ENCODE measurements around the gene NUDT4. TPM values are rescaled to one million over a fixed set of nuclear protein-coding genes. Genes with fewer than 3 reads are reported as not detected.

Gene NUDT4
- total and polyA plus RNA-seq, 10 of the 15 experiments (the other 5 are each of a cell fraction or from before 2014, with no cell fraction given), result 26.6 to 91.6 (median 63.1) TPM

DNA sequence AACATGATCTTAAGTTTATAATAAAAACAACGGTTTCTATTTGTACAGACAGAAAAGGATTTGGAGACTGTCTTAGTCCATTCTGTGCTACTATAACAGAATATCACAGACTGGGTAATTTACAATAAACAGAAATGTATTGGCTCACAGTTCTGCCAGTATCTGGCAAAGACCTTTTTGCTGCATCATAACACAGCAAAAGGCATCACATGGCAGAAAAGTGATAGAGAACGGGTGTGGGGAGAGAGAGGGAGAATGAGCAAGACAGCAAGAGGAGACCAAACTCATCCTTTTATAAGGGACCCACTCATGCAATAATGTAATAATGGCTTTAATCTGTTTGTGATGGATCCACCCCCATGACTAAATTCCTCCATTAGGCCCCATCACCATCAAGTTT lies 17.0 kb upstream of the NUDT4 start (continued):
- no peak for TF ChIP-seq BMI1 (IDR thresholded peaks at IDR 0.05; ENCODE audit: borderline replicate concordance)
- no peak for TF ChIP-seq NFIC (IDR thresholded peaks at IDR 0.05; ENCODE audit: low read depth, low read length)

DNA sequence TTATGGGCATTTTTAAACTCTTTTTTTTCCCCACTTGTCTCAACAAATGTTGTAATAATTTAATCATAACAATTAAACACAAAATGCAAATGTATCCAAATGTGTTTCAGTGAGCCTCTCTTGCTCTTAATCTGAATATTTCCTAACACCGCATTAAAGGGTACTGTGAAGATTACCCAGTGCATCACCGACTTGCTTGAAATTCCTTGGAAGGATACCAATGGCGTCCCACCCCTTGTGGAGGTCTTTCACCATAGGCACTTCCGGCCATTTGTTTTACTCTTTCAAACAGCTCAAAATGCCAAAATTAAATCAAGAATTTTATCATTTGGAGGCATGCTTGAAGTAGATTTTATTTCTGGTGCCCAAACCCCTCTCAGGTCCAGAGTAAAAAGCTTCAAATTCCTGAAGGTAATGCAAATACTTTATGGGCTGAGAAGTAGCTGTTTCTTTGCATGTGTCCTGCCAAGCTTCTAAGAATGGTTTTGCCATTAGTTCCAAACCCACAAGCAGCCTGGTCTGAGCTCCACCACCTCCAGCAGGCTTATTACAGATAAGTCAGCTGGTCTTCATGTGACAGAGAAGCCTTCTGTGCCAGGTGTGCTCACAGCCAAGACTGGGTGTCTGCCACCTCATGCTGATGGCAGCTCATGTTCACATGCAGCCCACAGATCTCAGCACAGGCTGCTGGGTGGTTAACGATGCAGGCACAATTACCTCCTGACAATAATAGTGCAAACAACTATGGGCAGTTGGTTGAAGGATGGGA lies 16.4 kb upstream of the NUDT4 start:
- Histone ChIP-seq H4K20me1 (ENCODE audit: control insufficient read depth, insufficient read depth) (no peaks in the 10 kb centered on the region), H3K4me1 (ENCODE audit: control insufficient read depth, insufficient read depth, low read length) (peaks cover 24% of the 10 kb centered on the region), H3K9ac (ENCODE audit: control insufficient read depth, insufficient read depth, low read length) (no peak overlapping the region), H2AFZ (ENCODE audit: control insufficient read depth, low read depth, low read length) (no peak overlapping the region), H3K4me3 (no peak overlapping the region), H3K4me2 (ENCODE audit: control insufficient read depth, insufficient read depth) (no peak overlapping the region), H3K36me3 (ENCODE audit: control insufficient read depth in 2 of 2, insufficient read depth in 2 of 2, low read length in 1 of 2) (no peaks in the 10 kb centered on the region), H3K27me3 (replicated peaks in 1 of 2; ENCODE audit: control insufficient read depth in 2 of 2, insufficient read depth in 2 of 2, low read length in 1 of 2) (no peaks in the 10 kb centered on the region), H3K27ac (ENCODE audit: control insufficient read depth, insufficient read depth) (no peak overlapping the region), H3K9me3 (replicated peaks; ENCODE audit: control insufficient read depth, insufficient read depth, low read length) (no peaks in the 10 kb centered on the region), H3K79me2 (ENCODE audit: control insufficient read depth, insufficient read depth, low read length) (no peaks in the 10 kb centered on the region)
- ChIA-PET SMC1A (ENCODE audit: uncharacterized antibody, unreplicated experiment) (interaction anchor here (0.5 to 1.2 kb wide), 6 partner anchors 12 to 117 kb away, joined by 3 to 4 read pairs (median 3); no protein-coding TSS in a partner anchor), POLR2A (interaction anchor here (0.6 to 1.1 kb wide), 3 partner anchors 15 to 657 kb away, joined by 3 read pairs; no protein-coding TSS in a partner anchor), CTCF (interaction anchor here (0.8 to 1.0 kb wide), 4 partner anchors 12 to 65 kb away, joined by 3 read pairs; no protein-coding TSS in a partner anchor), RAD21 (ENCODE audit: unreplicated experiment) (interaction anchor here (0.7 to 1.4 kb wide), 2 partner anchors 12 to 23 kb away, joined by 3 read pairs; no protein-coding TSS in a partner anchor)
- ATAC-seq, result no peak
- 89% methylated on average over 5 of the region's 5 CpGs for WGBS (ENCODE audit: insufficient coverage, insufficient replicate concordance, low lambda C conversion rate, missing lambda C conversion rate)
- intact Hi-C loops (cut with micrococcal nuclease; ENCODE audit: unreplicated experiment) (no loop called here), in situ Hi-C loops (cut with MboI) (no loop called here)
- FAIRE-seq, result no peak
- DNase-seq (ENCODE audit: low read depth, low spot score), result no peak
- no TSS peak for BruUV-seq (replicated peaks)
- TF ChIP-seq FOS (IDR thresholded peaks at IDR 0.05; ENCODE audit: borderline replicate concordance, extremely low read depth, insufficient read length) (no peak), SIN3A (IDR thresholded peaks at IDR 0.05; ENCODE audit: low read depth, low read length) (no peak), SIX5 (IDR thresholded peaks at IDR 0.05; ENCODE audit: low read depth, low read length, severe bottlenecking) (no peak), POLR2AphosphoS2 (IDR thresholded peaks at IDR 0.05; ENCODE audit: low read depth, low read length) (no peak), MTA3 (IDR thresholded peaks at IDR 0.05; ENCODE audit: borderline replicate concordance, low read length) (no peak), EED (IDR thresholded peaks at IDR 0.05; ENCODE audit: low read depth) (no peak), RFX5 (IDR thresholded peaks at IDR 0.05; ENCODE audit: low read depth, low read length) (no peak), RCOR1 (conservative IDR thresholded peaks at IDR 0.05; ENCODE audit: low read depth, low read length) (no peak)
- TF ChIP-seq, protein P1, sequence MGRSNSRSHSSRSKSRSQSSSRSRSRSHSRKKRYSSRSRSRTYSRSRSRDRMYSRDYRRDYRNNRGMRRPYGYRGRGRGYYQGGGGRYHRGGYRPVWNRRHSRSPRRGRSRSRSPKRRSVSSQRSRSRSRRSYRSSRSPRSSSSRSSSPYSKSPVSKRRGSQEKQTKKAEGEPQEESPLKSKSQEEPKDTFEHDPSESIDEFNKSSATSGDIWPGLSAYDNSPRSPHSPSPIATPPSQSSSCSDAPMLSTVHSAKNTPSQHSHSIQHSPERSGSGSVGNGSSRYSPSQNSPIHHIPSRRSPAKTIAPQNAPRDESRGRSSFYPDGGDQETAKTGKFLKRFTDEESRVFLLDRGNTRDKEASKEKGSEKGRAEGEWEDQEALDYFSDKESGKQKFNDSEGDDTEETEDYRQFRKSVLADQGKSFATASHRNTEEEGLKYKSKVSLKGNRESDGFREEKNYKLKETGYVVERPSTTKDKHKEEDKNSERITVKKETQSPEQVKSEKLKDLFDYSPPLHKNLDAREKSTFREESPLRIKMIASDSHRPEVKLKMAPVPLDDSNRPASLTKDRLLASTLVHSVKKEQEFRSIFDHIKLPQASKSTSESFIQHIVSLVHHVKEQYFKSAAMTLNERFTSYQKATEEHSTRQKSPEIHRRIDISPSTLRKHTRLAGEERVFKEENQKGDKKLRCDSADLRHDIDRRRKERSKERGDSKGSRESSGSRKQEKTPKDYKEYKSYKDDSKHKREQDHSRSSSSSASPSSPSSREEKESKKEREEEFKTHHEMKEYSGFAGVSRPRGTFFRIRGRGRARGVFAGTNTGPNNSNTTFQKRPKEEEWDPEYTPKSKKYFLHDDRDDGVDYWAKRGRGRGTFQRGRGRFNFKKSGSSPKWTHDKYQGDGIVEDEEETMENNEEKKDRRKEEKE (IDR thresholded peaks at IDR 0.05), result no peak

Measured in GM12878 (cell line).